Measurements from ENCODE around the gene SORCS1.

GRCh38 chr10:106566873-106567272 lies 597.6 kb downstream of the SORCS1 start:
- no peak for TF ChIP-seq CTCF (optimal IDR thresholded peaks at IDR 0.05 in 1 of 3, IDR thresholded peaks at IDR 0.05 in 1 of 3, conservative IDR thresholded peaks at IDR 0.05 in 1 of 3; ENCODE audit: extremely low read depth in 1 of 3, insufficient read depth in 2 of 3, low read length in 3 of 3)
- no peak for TF ChIP-seq EZH2 (IDR thresholded peaks at IDR 0.05; ENCODE audit: low read length)

Data from keratinocyte (primary cell).